ENCODE measurements around the gene DLGAP1. TPM values are rescaled to one million over a fixed set of nuclear protein-coding genes. Genes with fewer than 3 reads are reported as not detected.

Gene DLGAP1
- total and polyA plus RNA-seq, 2 of the 8 experiments (the other 6 are each of a cell fraction or from before 2014, with no cell fraction given), result 11.8 to 16.9 TPM

- TF ChIP-seq CHD7 (IDR thresholded peaks at IDR 0.05; ENCODE audit: insufficient replicate concordance, low read length), result no peak
- no peak for TF ChIP-seq SIX5 (IDR thresholded peaks at IDR 0.05; ENCODE audit: low read depth, low read length)
- no peak for TF ChIP-seq CEBPB (IDR thresholded peaks at IDR 0.05; ENCODE audit: low read depth, low read length)
- TF ChIP-seq KDM1A (IDR thresholded peaks at IDR 0.05; ENCODE audit: borderline replicate concordance, low read length), result no peak
- TF ChIP-seq SAP30 (IDR thresholded peaks at IDR 0.05; ENCODE audit: insufficient read depth, insufficient replicate concordance, low read length), result no peak
- TF ChIP-seq MAX (IDR thresholded peaks at IDR 0.05), result no peak
Observed at GRCh38 chr18:4232656-4233055, 222.5 kb downstream of the DLGAP1 start (continued).
